Cortex of kidney (tissue), 1 donor: Measurements from ENCODE around the gene OTOG.

Source experiments
- DNase-seq: peaks from one replicate; lab custom pipeline; 2025; lab: John Stamatoyannopoulos, UW

The OTOG gene

DNA sequence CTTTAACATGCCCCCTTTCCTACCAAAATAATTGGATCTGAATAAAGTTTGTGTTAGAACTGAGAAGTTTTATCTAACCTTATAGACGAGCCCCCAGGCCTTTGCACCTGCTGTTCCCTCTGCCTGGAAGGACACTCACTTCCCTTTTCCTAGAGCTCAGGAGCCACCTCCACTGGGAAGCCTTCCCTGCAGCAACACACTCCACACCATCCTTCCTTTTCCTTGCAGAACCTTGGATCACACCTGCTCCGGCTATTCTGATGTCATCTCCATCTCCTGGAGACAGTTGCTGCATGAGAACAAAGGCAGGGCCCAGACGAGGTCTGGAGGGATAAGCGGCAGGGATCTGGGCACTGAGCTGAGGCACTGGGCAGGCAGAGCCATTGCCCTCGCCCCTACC, 149.7 kb downstream of the OTOG start:
- DNase-seq = no peak
